22Rv1 (cell line): ENCODE results near the gene PHF21A.

Source experiments
- ZFX ChIP-seq: fragments of 450-650 bp; IDR thresholded peaks from 2 replicates; pipeline ENCODE4 v1.6.1; 2017; ENCODE audit warnings: antibody characterized with exemption, borderline replicate concordance
- TF ChIP-seq, protein P1 (sequence below): fragments of 450-650 bp; IDR thresholded peaks from 2 replicates; pipeline ENCODE4 v1.5.1; 2017; ENCODE audit warnings: mild to moderate bottlenecking

DNA sequence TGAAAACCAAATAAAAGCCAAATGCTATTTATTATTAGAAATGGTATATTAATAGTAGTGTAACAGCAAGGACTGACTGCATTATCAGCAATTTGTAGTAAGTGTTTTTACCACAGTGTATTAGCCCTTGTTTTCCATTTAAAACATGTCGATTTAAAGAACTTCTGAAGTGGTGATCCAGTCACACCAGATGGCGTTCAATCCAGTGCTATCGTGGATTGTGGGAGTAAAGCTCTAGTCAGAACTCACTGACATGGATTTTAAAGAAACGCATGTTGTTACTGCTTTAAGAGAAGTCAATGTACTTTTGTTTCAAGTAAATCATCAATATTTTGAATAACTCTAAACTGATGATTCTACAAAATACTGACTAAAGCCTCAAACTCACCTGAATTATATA is 147.7 kb downstream of the PHF21A start:
- TF ChIP-seq, protein P1, sequence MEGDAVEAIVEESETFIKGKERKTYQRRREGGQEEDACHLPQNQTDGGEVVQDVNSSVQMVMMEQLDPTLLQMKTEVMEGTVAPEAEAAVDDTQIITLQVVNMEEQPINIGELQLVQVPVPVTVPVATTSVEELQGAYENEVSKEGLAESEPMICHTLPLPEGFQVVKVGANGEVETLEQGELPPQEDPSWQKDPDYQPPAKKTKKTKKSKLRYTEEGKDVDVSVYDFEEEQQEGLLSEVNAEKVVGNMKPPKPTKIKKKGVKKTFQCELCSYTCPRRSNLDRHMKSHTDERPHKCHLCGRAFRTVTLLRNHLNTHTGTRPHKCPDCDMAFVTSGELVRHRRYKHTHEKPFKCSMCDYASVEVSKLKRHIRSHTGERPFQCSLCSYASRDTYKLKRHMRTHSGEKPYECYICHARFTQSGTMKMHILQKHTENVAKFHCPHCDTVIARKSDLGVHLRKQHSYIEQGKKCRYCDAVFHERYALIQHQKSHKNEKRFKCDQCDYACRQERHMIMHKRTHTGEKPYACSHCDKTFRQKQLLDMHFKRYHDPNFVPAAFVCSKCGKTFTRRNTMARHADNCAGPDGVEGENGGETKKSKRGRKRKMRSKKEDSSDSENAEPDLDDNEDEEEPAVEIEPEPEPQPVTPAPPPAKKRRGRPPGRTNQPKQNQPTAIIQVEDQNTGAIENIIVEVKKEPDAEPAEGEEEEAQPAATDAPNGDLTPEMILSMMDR, result no peak
- TF ChIP-seq ZFX, result no peak
